Calu3 (cell line): ENCODE measurements around the gene NDUFS6. TPM values are rescaled to one million over a fixed set of nuclear protein-coding genes. Genes with fewer than 3 reads are reported as not detected.

Experiments used
- BruUV-seq: library from RNA; stranded (reverse); fragments of 400-500 nt; replicated peaks from 2 replicates; lab custom pipeline; 2021; lab: Mats Ljungman, UMichigan
- CTCF ChIA-PET: fragments of 300-600 bp; sonication (Branson Sonifier 250); formaldehyde crosslinking; loops from one replicate; lab custom pipeline; 2022; ENCODE audit warnings: antibody characterized with exemption; lab: Charles Lee
- DNase-seq: peaks from one replicate; pipeline ENCODE4 v3.0.0; 2022
- H3K27ac Mint-ChIP-seq: one replicate; pipeline ENCODE4 v1.8.0; 2022; ENCODE audit warnings: mixed read lengths; ENCODE audit not compliant: unreplicated experiment
- H3K27me3 Mint-ChIP-seq: one replicate; pipeline ENCODE4 v1.8.0; 2022; ENCODE audit warnings: mixed read lengths; ENCODE audit not compliant: unreplicated experiment
- H3K36me3 Mint-ChIP-seq: one replicate; pipeline ENCODE4 v1.8.0; 2022; ENCODE audit warnings: mild to moderate bottlenecking, moderate library complexity, mixed read lengths; ENCODE audit not compliant: insufficient read depth, unreplicated experiment
- H3K4me1 Mint-ChIP-seq: one replicate; pipeline ENCODE4 v1.8.0; 2022; ENCODE audit warnings: mild to moderate bottlenecking, low read depth, mixed read lengths; ENCODE audit not compliant: unreplicated experiment
- H3K4me3 Mint-ChIP-seq: one replicate; pipeline ENCODE4 v1.8.0; 2022; ENCODE audit warnings: mild to moderate bottlenecking, low read depth, moderate library complexity, mixed read lengths; ENCODE audit not compliant: unreplicated experiment
- H3K9me3 Mint-ChIP-seq: one replicate; pipeline ENCODE4 v1.8.0; 2022; ENCODE audit warnings: low read depth, mixed read lengths; ENCODE audit not compliant: unreplicated experiment
- intact Hi-C: fragments of 100-400 bp; cut with micrococcal nuclease; formaldehyde crosslinking; loops from one replicate; pipeline ENCODE4 v1.10.0; 2022; ENCODE audit not compliant: unreplicated experiment
- total RNA-seq: library from RNA; stranded (reverse); gene quantifications from 2 replicates; pipeline ENCODE4 v1.2.3, GENCODE V29; 2022
- TF ChIP-seq, protein P1 (sequence below): fragments of 200-600 bp; IDR thresholded peaks from one replicate; pipeline ENCODE4 v1.8.0; 2022; ENCODE audit warnings: antibody characterized with exemption; ENCODE audit not compliant: unreplicated experiment

Gene NDUFS6
- total RNA-seq, 1 experiment from 2014 or later: 44.7 TPM

DNA sequence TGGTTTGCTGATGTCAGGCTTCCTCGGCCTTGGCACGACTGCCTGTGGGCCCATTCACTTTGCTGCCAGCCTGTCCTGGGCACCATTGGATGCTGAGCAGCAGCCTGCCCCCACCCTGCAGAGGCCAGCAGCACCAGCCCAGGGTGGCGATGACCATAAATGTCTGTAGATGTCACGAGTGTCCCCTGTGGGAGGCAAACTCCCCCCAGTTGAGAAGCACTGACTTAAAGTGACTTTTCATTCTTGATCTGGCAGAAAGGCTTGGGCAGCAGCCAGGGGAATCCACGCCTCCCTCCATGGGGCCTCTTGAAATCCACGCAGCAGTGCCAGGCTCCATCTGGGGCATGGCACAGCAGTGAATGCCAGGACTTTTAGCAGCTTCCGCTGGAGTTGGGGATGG, 59.7 kb downstream of the NDUFS6 start:
- peaks cover 3% of the 10 kb centered on the region for H3K9me3 Mint-ChIP-seq
- no peak overlapping the region for H3K4me3 Mint-ChIP-seq
- H3K27ac Mint-ChIP-seq: no peak overlapping the region
- CTCF ChIA-PET: no interaction called here
- H3K36me3 Mint-ChIP-seq: no peaks in the 10 kb centered on the region
- peaks cover 49% of the 10 kb centered on the region for H3K27me3 Mint-ChIP-seq
- TF ChIP-seq, protein P1, sequence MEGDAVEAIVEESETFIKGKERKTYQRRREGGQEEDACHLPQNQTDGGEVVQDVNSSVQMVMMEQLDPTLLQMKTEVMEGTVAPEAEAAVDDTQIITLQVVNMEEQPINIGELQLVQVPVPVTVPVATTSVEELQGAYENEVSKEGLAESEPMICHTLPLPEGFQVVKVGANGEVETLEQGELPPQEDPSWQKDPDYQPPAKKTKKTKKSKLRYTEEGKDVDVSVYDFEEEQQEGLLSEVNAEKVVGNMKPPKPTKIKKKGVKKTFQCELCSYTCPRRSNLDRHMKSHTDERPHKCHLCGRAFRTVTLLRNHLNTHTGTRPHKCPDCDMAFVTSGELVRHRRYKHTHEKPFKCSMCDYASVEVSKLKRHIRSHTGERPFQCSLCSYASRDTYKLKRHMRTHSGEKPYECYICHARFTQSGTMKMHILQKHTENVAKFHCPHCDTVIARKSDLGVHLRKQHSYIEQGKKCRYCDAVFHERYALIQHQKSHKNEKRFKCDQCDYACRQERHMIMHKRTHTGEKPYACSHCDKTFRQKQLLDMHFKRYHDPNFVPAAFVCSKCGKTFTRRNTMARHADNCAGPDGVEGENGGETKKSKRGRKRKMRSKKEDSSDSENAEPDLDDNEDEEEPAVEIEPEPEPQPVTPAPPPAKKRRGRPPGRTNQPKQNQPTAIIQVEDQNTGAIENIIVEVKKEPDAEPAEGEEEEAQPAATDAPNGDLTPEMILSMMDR: no peak
- BruUV-seq: no TSS peak
- DNase-seq: no peak
- intact Hi-C loops: no loop called here
- no peaks in the 10 kb centered on the region for H3K4me1 Mint-ChIP-seq

DNA sequence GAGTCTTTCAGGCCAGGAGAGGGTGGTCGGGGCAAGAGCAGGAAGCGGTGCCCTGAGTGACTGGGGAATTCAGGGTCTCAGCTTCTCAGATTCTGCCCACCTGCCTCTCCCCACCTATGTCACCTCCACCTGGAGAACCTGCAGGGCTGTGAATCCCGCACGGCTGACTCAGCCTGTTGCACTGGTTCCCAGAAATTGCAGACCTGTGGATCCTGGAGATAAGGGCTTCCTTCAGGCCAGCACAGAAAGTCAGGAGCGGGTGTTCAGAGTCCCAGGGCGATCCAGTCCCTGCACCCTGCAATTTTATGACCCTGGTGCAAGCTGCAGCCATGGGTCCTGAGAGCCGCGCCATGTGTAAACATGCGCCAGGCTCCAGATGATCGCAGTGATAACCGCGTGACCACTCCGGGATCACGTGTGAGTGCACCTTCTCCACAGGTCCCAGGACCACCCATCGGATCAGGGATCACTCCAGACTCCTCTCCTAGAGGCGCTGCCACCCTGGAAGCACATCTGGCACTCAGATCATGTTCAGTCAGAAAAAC, 63.8 kb downstream of the NDUFS6 start:
- Mint-ChIP-seq H3K9me3 (no peaks in the 10 kb centered on the region), H3K27me3 (peaks cover 64% of the 10 kb centered on the region), H3K4me3 (no peak overlapping the region), H3K27ac (no peak overlapping the region), H3K4me1 (no peaks in the 10 kb centered on the region), H3K36me3 (no peaks in the 10 kb centered on the region)
- TF ChIP-seq, protein P1: no peak
- BruUV-seq: no TSS peak
- no peak for DNase-seq
- intact Hi-C loops: no loop called here
- CTCF ChIA-PET: no interaction called here

DNA sequence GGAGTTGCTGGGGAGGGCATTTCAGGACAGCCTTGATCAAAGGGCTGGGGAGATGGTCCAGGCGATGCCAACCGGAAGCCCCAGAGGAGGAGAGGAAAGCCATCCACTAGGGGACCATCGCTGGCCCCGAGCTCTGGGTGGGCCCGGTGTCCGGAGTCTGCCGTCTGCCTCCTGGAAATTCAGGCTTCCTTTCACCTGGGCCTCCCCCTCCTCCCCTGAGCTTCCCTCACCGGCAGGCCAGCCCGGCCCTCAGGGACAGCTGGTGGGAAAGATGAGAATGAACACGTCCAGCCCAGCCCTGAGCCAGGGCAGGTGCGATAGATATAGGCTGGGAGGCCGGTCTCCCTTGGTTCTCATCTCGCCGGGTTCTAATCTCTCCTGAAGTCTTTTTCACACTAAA, 64.3 kb downstream of the NDUFS6 start:
- intact Hi-C loops: no loop called here
- Mint-ChIP-seq H3K9me3 (no peaks in the 10 kb centered on the region), H3K4me1 (no peaks in the 10 kb centered on the region), H3K27ac (no peak overlapping the region), H3K27me3 (peaks cover 64% of the 10 kb centered on the region), H3K4me3 (no peak overlapping the region), H3K36me3 (no peaks in the 10 kb centered on the region)
- DNase-seq: no peak
- TF ChIP-seq, protein P1: no peak
- BruUV-seq: no TSS peak
- CTCF ChIA-PET: no interaction called here

Other genes starting within 250 kb of the NDUFS6 start
- gene MRPL36, start 1.6 kb upstream of the NDUFS6 start, total RNA-seq: 45.8 and 55.5 TPM in 2 replicates
- gene IRX4, start 81.5 kb downstream of the NDUFS6 start, total RNA-seq: not detected in 2 replicates